A673 (cell line): ENCODE data around the gene C1orf21. TPM values are rescaled to one million over a fixed set of nuclear protein-coding genes. Genes with fewer than 3 reads are reported as not detected.

Experiments used
- BruUV-seq: library from RNA; stranded (reverse); fragments of 400-500 nt; replicated peaks from 2 replicates; lab custom pipeline; 2021; lab: Mats Ljungman, UMichigan
- CTCF ChIA-PET: fragments of 300-600 bp; sonication (Branson Sonifier 250); formaldehyde crosslinking; loops from one replicate; lab custom pipeline; 2022; ENCODE audit warnings: antibody characterized with exemption; lab: Charles Lee
- POLR2A ChIA-PET: fragments of 300-600 bp; sonication (Branson Sonifier 250); formaldehyde crosslinking; loops from one replicate; lab custom pipeline; 2022; ENCODE audit warnings: antibody characterized with exemption; ENCODE audit not compliant: low non-redundant PET; lab: Charles Lee
- DNase-seq: peaks from one replicate; pipeline ENCODE4 v3.0.0-alpha.2; 2015; ENCODE audit warnings: low spot score
- H3K27ac ChIP-seq: fragments of 200-600 bp; sonication (generic); 2 replicates; pipeline ENCODE4 v1.5.1; 2016; ENCODE audit warnings: mixed run types, low read depth, mild to moderate bottlenecking, mixed read lengths, antibody characterized with exemption, low read length; ENCODE audit not compliant: poor library complexity, severe bottlenecking
- H3K27me3 ChIP-seq: fragments of 200-600 bp; sonication (generic); replicated peaks from 2 replicates; pipeline ENCODE4 v1.6.1; 2017; ENCODE audit warnings: mixed run types, low read depth, mild to moderate bottlenecking, mixed read lengths, antibody characterized with exemption, low read length; ENCODE audit not compliant: insufficient read depth, poor library complexity
- H3K36me3 ChIP-seq: fragments of 200-600 bp; sonication (generic); 2 replicates; pipeline ENCODE4 v1.6.1; 2016; ENCODE audit warnings: mixed run types, mild to moderate bottlenecking, mixed read lengths, antibody characterized with exemption, low read length; ENCODE audit not compliant: insufficient read depth, poor library complexity, severe bottlenecking
- H3K4me1 ChIP-seq: fragments of 200-600 bp; sonication (generic); 2 replicates; pipeline ENCODE4 v1.6.1; 2017; ENCODE audit warnings: mixed run types, mild to moderate bottlenecking, mixed read lengths, antibody characterized with exemption, low read length; ENCODE audit not compliant: insufficient read depth, poor library complexity, severe bottlenecking
- H3K4me3 ChIP-seq: fragments of 200-600 bp; sonication (generic); 2 replicates; pipeline ENCODE4 v1.5.1; 2016; ENCODE audit warnings: low read depth, mixed run types, mild to moderate bottlenecking, mixed read lengths, low read length; ENCODE audit not compliant: poor library complexity, severe bottlenecking
- H3K9me3 ChIP-seq: fragments of 200-600 bp; sonication (generic); 2 replicates; pipeline ENCODE4 v1.6.1; 2016; ENCODE audit warnings: mixed run types, low read depth, mild to moderate bottlenecking, mixed read lengths, antibody characterized with exemption, low read length; ENCODE audit not compliant: poor library complexity, severe bottlenecking
- CTCF ChIP-seq: fragments of 300-800, 200-600 bp; sonication (generic); conservative IDR thresholded peaks from 2 replicates; pipeline ENCODE4 v1.5.1; 2017; ENCODE audit warnings: low read depth, mild to moderate bottlenecking, antibody characterized with exemption, low read length, moderate library complexity, mixed read lengths
- EZH2 ChIP-seq: fragments of 200-600 bp; sonication (generic); IDR thresholded peaks from 2 replicates; pipeline ENCODE4 v1.6.1; 2017; ENCODE audit warnings: borderline replicate concordance, low read depth, mild to moderate bottlenecking, mixed read lengths, antibody characterized with exemption, low read length; ENCODE audit not compliant: poor library complexity, severe bottlenecking
- intact Hi-C: fragments of 100-400 bp; cut with micrococcal nuclease; formaldehyde crosslinking; loops from one replicate; pipeline ENCODE4 v1.10.0; 2022; ENCODE audit not compliant: unreplicated experiment
- total RNA-seq: library from RNA; stranded (reverse); gene quantifications from 2 replicates; pipeline ENCODE4 v1.2.3, GENCODE V29; 2021

C1orf21 gene
- total RNA-seq, 1 experiment from 2014 or later, result 31.3 TPM

GRCh38 chr1:184648160-184648855 is 261.5 kb downstream of the C1orf21 start:
- intact Hi-C loops, result no loop called here
- Histone ChIP-seq H3K4me1 (no peaks in the 10 kb centered on the region), H3K27ac (no peak overlapping the region), H3K36me3 (no peaks in the 10 kb centered on the region), H3K4me3 (no peak overlapping the region), H3K27me3 (no peaks in the 10 kb centered on the region), H3K9me3 (peaks cover 4% of the 10 kb centered on the region)
- TF ChIP-seq CTCF (no peak), EZH2 (no peak)
- BruUV-seq, result no TSS peak
- CTCF ChIA-PET, result no interaction called here
- no peak for DNase-seq
- POLR2A ChIA-PET, result no interaction called here

DNA sequence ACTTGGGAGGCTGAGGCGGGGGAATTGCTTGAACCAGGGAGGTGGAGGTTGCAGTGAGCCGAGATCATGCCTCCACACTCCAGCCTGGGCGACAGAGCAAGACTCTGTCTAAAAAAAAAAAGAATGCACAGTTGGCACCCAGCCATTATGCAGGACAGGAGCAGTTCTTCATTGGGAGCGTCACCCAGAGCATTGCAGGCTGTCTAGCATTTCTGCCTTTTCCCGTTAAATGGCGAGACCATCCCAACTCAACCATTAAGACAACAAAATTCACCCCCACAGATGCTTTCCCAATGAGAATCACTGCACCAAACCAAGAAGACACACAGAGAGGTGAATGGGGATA is 262.0 kb downstream of the C1orf21 start:
- Histone ChIP-seq H3K4me1 (no peaks in the 10 kb centered on the region), H3K4me3 (no peak overlapping the region), H3K9me3 (peaks cover 4% of the 10 kb centered on the region), H3K36me3 (no peaks in the 10 kb centered on the region), H3K27me3 (no peaks in the 10 kb centered on the region), H3K27ac (no peak overlapping the region)
- CTCF ChIA-PET, result no interaction called here
- POLR2A ChIA-PET, result no interaction called here
- DNase-seq, result no peak
- BruUV-seq, result no TSS peak
- intact Hi-C loops, result no loop called here
- TF ChIP-seq EZH2, result no peak
- TF ChIP-seq CTCF, result no peak

GRCh38 chr1:184649451-184649888 is 262.6 kb downstream of the C1orf21 start:
- TF ChIP-seq CTCF (no peak), EZH2 (no peak)
- Histone ChIP-seq H3K4me1 (no peaks in the 10 kb centered on the region), H3K9me3 (peaks cover 4% of the 10 kb centered on the region), H3K36me3 (no peaks in the 10 kb centered on the region), H3K27ac (no peak overlapping the region), H3K4me3 (no peak overlapping the region), H3K27me3 (no peaks in the 10 kb centered on the region)
- DNase-seq, result no peak
- CTCF ChIA-PET, result interaction anchor here (1.0 kb wide), 1 partner anchor 14 kb away, joined by 4 read pairs; no protein-coding TSS in a partner anchor
- intact Hi-C loops, result no loop called here
- no TSS peak for BruUV-seq
- POLR2A ChIA-PET, result no interaction called here
